ENCODE results near the gene LAMA3.

LAMA3 gene

DNA sequence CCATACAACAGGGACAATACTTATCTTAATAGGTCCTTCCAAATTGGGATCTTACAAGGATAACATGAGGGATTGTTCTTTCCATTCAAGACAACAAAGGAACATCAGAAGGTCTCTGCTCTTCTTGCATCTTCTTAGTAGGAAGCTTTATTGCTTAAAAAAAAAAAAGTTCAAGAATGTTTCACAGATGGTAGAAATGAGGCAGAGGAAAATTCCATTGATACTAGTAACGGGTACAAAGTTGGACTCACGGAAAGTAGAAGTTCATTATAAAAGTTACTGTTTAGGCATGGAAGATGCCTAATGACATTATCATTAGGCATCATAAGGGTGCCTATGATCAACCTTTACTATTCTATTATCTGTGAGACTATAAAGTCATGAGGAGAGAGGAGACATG, 136.2 kb downstream of the LAMA3 start:
- Histone ChIP-seq H3K27me3 (no peaks in the 10 kb centered on the region), H3K4me3 (no peak overlapping the region), H3K9ac (no peak overlapping the region), H3K27ac (no peak overlapping the region), H3K4me1 (peaks cover 42% of the 10 kb centered on the region), H4K20me1 (no peaks in the 10 kb centered on the region), H3K9me3 (0 out of 2 replicates have a peak, but pooled peaks cover 5% of the 10 kb centered on the region), H3K4me2 (peak overlapping the region; percentile 42), H3K36me3 (no peaks in the 10 kb centered on the region)
- no peak for TF ChIP-seq Cebpa-rat (IDR thresholded peaks at IDR 0.05)

DNA sequence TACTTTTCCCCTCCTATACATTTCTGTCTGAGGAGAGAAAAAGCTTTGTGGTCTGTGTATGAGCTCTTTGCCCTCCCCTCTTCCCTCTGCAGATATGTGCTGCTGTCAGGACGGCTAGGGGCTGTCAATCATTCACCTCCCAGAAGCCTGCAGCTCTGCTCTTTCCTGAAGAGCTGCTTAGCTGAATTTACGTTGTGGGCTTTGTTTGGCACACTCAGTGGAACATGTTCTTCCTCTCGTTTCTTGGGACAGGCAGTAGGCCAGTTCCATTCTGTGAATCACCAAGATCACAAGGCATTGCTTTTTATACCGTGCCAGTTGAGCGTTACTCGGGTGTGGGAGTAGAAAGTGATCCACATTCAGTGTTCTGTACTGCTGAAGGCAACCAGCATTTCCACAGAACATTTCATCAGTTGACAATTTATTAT, 136.7 kb downstream of the LAMA3 start:
- H3K4me1 ChIP-seq, result peaks cover 42% of the 10 kb centered on the region
- H3K27me3 ChIP-seq, result no peaks in the 10 kb centered on the region
- TF ChIP-seq Cebpa-rat (IDR thresholded peaks at IDR 0.05), result no peak
- H3K36me3 ChIP-seq, result no peaks in the 10 kb centered on the region
- no peak overlapping the region for H3K9ac ChIP-seq
- H4K20me1 ChIP-seq, result no peaks in the 10 kb centered on the region
- H3K4me3 ChIP-seq, result no peak overlapping the region
- H3K9me3 ChIP-seq, result 0 out of 2 replicates have a peak, but pooled peaks cover 5% of the 10 kb centered on the region
- H3K27ac ChIP-seq, result no peak overlapping the region
- H3K4me2 ChIP-seq, result peak overlapping the region; percentile 42

GRCh38 chr18:23826850-23827620, 137.8 kb downstream of the LAMA3 start:
- no peak for TF ChIP-seq Cebpa-rat (IDR thresholded peaks at IDR 0.05)
- no peaks in the 10 kb centered on the region for H3K27me3 ChIP-seq
- no peaks in the 10 kb centered on the region for H4K20me1 ChIP-seq
- H3K4me2 ChIP-seq, result peak overlapping the region; percentile 42
- 0 out of 2 replicates have a peak overlapping the region, but pooled peaks have one; percentile 3 for H3K27ac ChIP-seq
- no peak overlapping the region for H3K9ac ChIP-seq
- peaks cover 42% of the 10 kb centered on the region for H3K4me1 ChIP-seq
- H3K4me3 ChIP-seq, result no peak overlapping the region
- no peaks in the 10 kb centered on the region for H3K36me3 ChIP-seq
- 0 out of 2 replicates have a peak, but pooled peaks cover 5% of the 10 kb centered on the region for H3K9me3 ChIP-seq

GRCh38 chr18:23827681-23828080, 138.4 kb downstream of the LAMA3 start:
- Histone ChIP-seq H3K4me3 (no peak overlapping the region), H3K9me3 (0 out of 2 replicates have a peak, but pooled peaks cover 5% of the 10 kb centered on the region), H3K27ac (0 out of 2 replicates have a peak overlapping the region, but pooled peaks have one; percentile 3), H3K27me3 (no peaks in the 10 kb centered on the region), H3K36me3 (no peaks in the 10 kb centered on the region), H3K4me2 (peak overlapping the region; percentile 42; the same call in 1 of the 2 replicates), H3K4me1 (peaks cover 42% of the 10 kb centered on the region), H4K20me1 (no peaks in the 10 kb centered on the region), H3K9ac (no peak overlapping the region)
- TF ChIP-seq Cebpa-rat (IDR thresholded peaks at IDR 0.05), result no peak

- no peak for TF ChIP-seq Cebpa-rat (IDR thresholded peaks at IDR 0.05)
- Histone ChIP-seq H3K27ac (no peak overlapping the region), H3K4me1 (peaks cover 44% of the 10 kb centered on the region), H3K36me3 (no peaks in the 10 kb centered on the region), H4K20me1 (no peaks in the 10 kb centered on the region), H3K9ac (no peak overlapping the region), H3K4me3 (no peak overlapping the region), H3K9me3 (0 out of 2 replicates have a peak, but pooled peaks cover 5% of the 10 kb centered on the region), H3K27me3 (no peaks in the 10 kb centered on the region), H3K4me2 (no peak overlapping the region)
Measured at GRCh38 chr18:23828426-23828825, 139.2 kb downstream of the LAMA3 start.

- H3K36me3 ChIP-seq, result 0 out of 2 replicates have a peak, but pooled peaks cover 6% of the 10 kb centered on the region
- no peak overlapping the region for H3K4me2 ChIP-seq
- no peaks in the 10 kb centered on the region for H3K9me3 ChIP-seq
- H3K4me1 ChIP-seq, result peaks cover 54% of the 10 kb centered on the region
- H3K9ac ChIP-seq, result no peak overlapping the region
- H3K27ac ChIP-seq, result no peak overlapping the region
- no peaks in the 10 kb centered on the region for H4K20me1 ChIP-seq
- TF ChIP-seq Cebpa-rat (IDR thresholded peaks at IDR 0.05), result no peak
- no peak overlapping the region for H3K4me3 ChIP-seq
- H3K27me3 ChIP-seq, result no peaks in the 10 kb centered on the region
Measured at GRCh38 chr18:23832911-23833310, 143.7 kb downstream of the LAMA3 start.

- 0 out of 2 replicates have a peak, but pooled peaks cover 6% of the 10 kb centered on the region for H3K36me3 ChIP-seq
- peaks cover 57% of the 10 kb centered on the region for H3K4me1 ChIP-seq
- no peaks in the 10 kb centered on the region for H4K20me1 ChIP-seq
- no peaks in the 10 kb centered on the region for H3K27me3 ChIP-seq
- H3K9me3 ChIP-seq, result no peaks in the 10 kb centered on the region
- no peak overlapping the region for H3K4me3 ChIP-seq
- TF ChIP-seq Cebpa-rat (IDR thresholded peaks at IDR 0.05), result no peak
- H3K27ac ChIP-seq, result no peak overlapping the region
- H3K9ac ChIP-seq, result no peak overlapping the region
- H3K4me2 ChIP-seq, result peak overlapping the region; percentile 17; the same call in 1 of the 2 replicates
Measured at GRCh38 chr18:23833714-23834113, 144.5 kb downstream of the LAMA3 start.

DNA sequence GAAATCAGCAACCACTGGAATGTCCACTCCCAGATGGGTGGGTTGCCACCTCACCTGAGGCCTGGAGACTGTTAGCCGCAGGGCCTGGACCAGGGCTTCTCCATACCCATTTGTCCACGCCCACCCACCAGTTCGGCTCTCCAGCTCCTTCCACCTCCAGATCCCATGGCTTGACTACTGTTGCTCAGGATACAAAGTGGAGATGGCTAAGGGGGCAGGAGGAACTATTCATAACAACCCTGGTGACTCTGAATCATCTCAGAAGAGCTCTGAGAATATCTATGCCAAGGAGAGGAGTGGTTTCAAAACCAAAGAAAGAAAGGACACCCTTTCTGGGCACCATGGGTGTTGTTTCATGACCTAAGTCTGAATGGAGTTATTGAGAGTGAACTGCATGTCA, 145.8 kb downstream of the LAMA3 start:
- Histone ChIP-seq H3K4me2 (peak overlapping the region; percentile 48), H3K27me3 (no peaks in the 10 kb centered on the region)
- no peak for TF ChIP-seq Cebpa-rat (IDR thresholded peaks at IDR 0.05)

GRCh38 chr18:23835506-23835905, 146.3 kb downstream of the LAMA3 start:
- peaks cover 64% of the 10 kb centered on the region for H3K4me1 ChIP-seq
- no peak overlapping the region for H3K4me3 ChIP-seq
- no peak overlapping the region for H3K9ac ChIP-seq
- 0 out of 2 replicates have a peak, but pooled peaks cover 6% of the 10 kb centered on the region for H3K36me3 ChIP-seq
- H3K27me3 ChIP-seq, result no peaks in the 10 kb centered on the region
- no peaks in the 10 kb centered on the region; the same call in 1 of the 2 replicates for H3K9me3 ChIP-seq
- peak overlapping the region; percentile 45; the same call in 1 of the 2 replicates for H3K27ac ChIP-seq
- peak overlapping the region; percentile 48 for H3K4me2 ChIP-seq
- no peak for TF ChIP-seq Cebpa-rat (IDR thresholded peaks at IDR 0.05)
- H4K20me1 ChIP-seq, result no peaks in the 10 kb centered on the region

More for the DNA sequence above, 145.8 kb downstream of the LAMA3 start:
- Histone ChIP-seq H3K9ac (no peak overlapping the region), H3K4me1 (peaks cover 64% of the 10 kb centered on the region), H3K4me3 (no peak overlapping the region), H3K27ac (peak overlapping the region; percentile 45; the same call in 1 of the 2 replicates), H3K9me3 (no peaks in the 10 kb centered on the region), H3K36me3 (0 out of 2 replicates have a peak, but pooled peaks cover 6% of the 10 kb centered on the region), H4K20me1 (no peaks in the 10 kb centered on the region)

- Histone ChIP-seq H3K36me3 (peaks cover 10% of the 10 kb centered on the region; the same call in 1 of the 2 replicates), H3K9ac (no peak overlapping the region), H3K4me2 (peak overlapping the region; percentile 78), H3K4me1 (peaks cover 64% of the 10 kb centered on the region), H3K27ac (peak overlapping the region; percentile 84), H3K27me3 (no peaks in the 10 kb centered on the region), H4K20me1 (no peaks in the 10 kb centered on the region), H3K4me3 (no peak overlapping the region), H3K9me3 (no peaks in the 10 kb centered on the region; the same call in 1 of the 2 replicates)
- TF ChIP-seq Cebpa-rat (IDR thresholded peaks at IDR 0.05), result no peak
Measured at GRCh38 chr18:23837591-23837990, 148.3 kb downstream of the LAMA3 start.

Measured in BLaER1 (cell line).